Karpas-422 (cell line): ENCODE measurements around the gene ADD1. TPM values are rescaled to one million over a fixed set of nuclear protein-coding genes. Genes with fewer than 3 reads are reported as not detected.
"Not testable (repeated sequence)": the region's sequence is repeated elsewhere in the genome, so short reads cannot be mapped to it uniquely, and the experiment has no call there.

Experiments used
- DNase-seq: peaks from one replicate; pipeline ENCODE4 v3.0.0-alpha.2; 2015
- H2AFZ ChIP-seq: fragments of 200-600 bp; sonication (generic); 2 replicates; pipeline ENCODE4 v1.6.1; 2014; ENCODE audit warnings: antibody characterized with exemption, low read length, mixed read lengths
- H3K27ac ChIP-seq: fragments of 200-600 bp; sonication (generic); 2 replicates; pipeline ENCODE4 v1.5.1; 2014; ENCODE audit warnings: mild to moderate bottlenecking, low read length, moderate library complexity
- H3K27me3 ChIP-seq: fragments of 200-600 bp; sonication (generic); 2 replicates; pipeline ENCODE4 v1.6.1; 2014; ENCODE audit warnings: low read length, mixed read lengths
- H3K36me3 ChIP-seq: fragments of 200-600 bp; sonication (generic); 2 replicates; pipeline ENCODE4 v1.6.1; 2014; ENCODE audit warnings: low read length, mixed read lengths; ENCODE audit not compliant: insufficient read depth
- H3K4me1 ChIP-seq: fragments of 200-600 bp; sonication (generic); 2 replicates; pipeline ENCODE4 v1.6.1; 2014; ENCODE audit warnings: mild to moderate bottlenecking, low read length, mixed read lengths
- H3K4me2 ChIP-seq: fragments of 200-600 bp; sonication (generic); 2 replicates; pipeline ENCODE4 v1.6.1; 2014; ENCODE audit warnings: low read length, low read depth, mild to moderate bottlenecking; ENCODE audit not compliant: poor library complexity, severe bottlenecking
- H3K4me3 ChIP-seq: fragments of 200-600 bp; sonication (generic); 2 replicates; pipeline ENCODE4 v1.5.1; 2014; ENCODE audit warnings: mild to moderate bottlenecking, antibody characterized with exemption, low read length, mixed read lengths
- H3K79me2 ChIP-seq: fragments of 200-600 bp; sonication (generic); 2 replicates; pipeline ENCODE4 v1.6.1; 2014; ENCODE audit warnings: mild to moderate bottlenecking, low read length, mixed read lengths
- H3K9ac ChIP-seq: fragments of 200-600 bp; sonication (generic); 2 replicates; pipeline ENCODE4 v1.6.0; 2014; ENCODE audit warnings: low read length
- H3K9me2 ChIP-seq: fragments of 200-600 bp; sonication (generic), shearing (Covaris generic); replicated peaks from 2 replicates; pipeline ENCODE4 v1.6.0; 2014; ENCODE audit warnings: mild to moderate bottlenecking, low read length, moderate library complexity; ENCODE audit not compliant: insufficient read depth
- H3K9me3 ChIP-seq: fragments of 300-700, 200-600 bp; sonication (generic); 2 replicates; pipeline ENCODE4 v1.6.1; 2014; ENCODE audit warnings: low read length, mixed read lengths
- H4K20me1 ChIP-seq: fragments of 200-600 bp; sonication (generic); 2 replicates; pipeline ENCODE4 v1.6.1; 2014; ENCODE audit warnings: mild to moderate bottlenecking, antibody characterized with exemption, low read length, low read depth; ENCODE audit not compliant: insufficient read depth
- total RNA-seq: library from RNA; depleted of rRNA; stranded (reverse); fragments of >200 nt; shearing (Covaris generic); gene quantifications from 2 replicates; pipeline ENCODE4 v1.2.3, GENCODE V29; 2014; ENCODE audit warnings: low replicate concordance

The ADD1 gene
- total RNA-seq, 1 experiment from 2014 or later = 69.7 TPM

- not testable (repeated sequence) for H3K9me3 ChIP-seq, H3K79me2 ChIP-seq, H2AFZ ChIP-seq, H3K4me3 ChIP-seq, H3K27me3 ChIP-seq, DNase-seq, H3K9ac ChIP-seq, H3K4me2 ChIP-seq, H3K4me1 ChIP-seq, H3K9me2 ChIP-seq, H3K27ac ChIP-seq
- Histone ChIP-seq H4K20me1 (peaks cover 13% of the 10 kb centered on the region; the same call in 1 of the 2 replicates), H3K36me3 (peaks cover 57% of the 10 kb centered on the region)
Measured at GRCh38 chr4:2945619-2946604, 102.3 kb downstream of the ADD1 start.

- no peak for DNase-seq
- Histone ChIP-seq H3K4me2 (no peak overlapping the region), H3K9ac (no peak overlapping the region), H3K27ac (no peak overlapping the region), H3K4me1 (no peaks in the 10 kb centered on the region), H4K20me1 (peaks cover 15% of the 10 kb centered on the region; the same call in 1 of the 2 replicates), H3K4me3 (no peak overlapping the region), H3K9me3 (no peaks in the 10 kb centered on the region), H2AFZ (no peak overlapping the region), H3K27me3 (no peaks in the 10 kb centered on the region), H3K9me2 (no peaks in the 10 kb centered on the region), H3K79me2 (peaks cover 13% of the 10 kb centered on the region; the same call in 1 of the 2 replicates), H3K36me3 (peaks cover 56% of the 10 kb centered on the region)
Measured at GRCh38 chr4:2946812-2947600, 103.4 kb downstream of the ADD1 start.

- H3K9me3 ChIP-seq = no peaks in the 10 kb centered on the region
Measured at GRCh38 chr4:2947926-2948325, 104.3 kb downstream of the ADD1 start.

GRCh38 chr4:2948895-2949781, 105.5 kb downstream of the ADD1 start:
- Histone ChIP-seq H4K20me1 (peaks cover 10% of the 10 kb centered on the region; the same call in 1 of the 2 replicates), H3K9me2 (no peaks in the 10 kb centered on the region), H3K4me3 (no peak overlapping the region), H3K27ac (no peak overlapping the region), H3K27me3 (no peaks in the 10 kb centered on the region), H2AFZ (no peak overlapping the region), H3K36me3 (peaks cover 58% of the 10 kb centered on the region), H3K9ac (no peak overlapping the region), H3K4me1 (no peaks in the 10 kb centered on the region), H3K79me2 (peaks cover 13% of the 10 kb centered on the region; the same call in 1 of the 2 replicates), H3K4me2 (no peak overlapping the region), H3K9me3 (no peaks in the 10 kb centered on the region)
- peak; percentile 62 for DNase-seq

More at GRCh38 chr4:2947926-2948325, 104.3 kb downstream of the ADD1 start:
- Histone ChIP-seq H3K27ac (no peak overlapping the region), H3K27me3 (no peaks in the 10 kb centered on the region), H3K79me2 (peaks cover 13% of the 10 kb centered on the region; the same call in 1 of the 2 replicates), H3K36me3 (peaks cover 52% of the 10 kb centered on the region), H3K4me3 (no peak overlapping the region), H3K9ac (no peak overlapping the region), H3K4me2 (no peak overlapping the region), H4K20me1 (peaks cover 15% of the 10 kb centered on the region; the same call in 1 of the 2 replicates), H3K9me2 (no peaks in the 10 kb centered on the region), H2AFZ (no peak overlapping the region), H3K4me1 (no peaks in the 10 kb centered on the region)
- no peak for DNase-seq

- Histone ChIP-seq H3K79me2 (peaks cover 13% of the 10 kb centered on the region; the same call in 1 of the 2 replicates), H3K9me2 (no peaks in the 10 kb centered on the region), H3K27me3 (no peaks in the 10 kb centered on the region), H3K9me3 (no peaks in the 10 kb centered on the region), H3K9ac (no peak overlapping the region), H3K27ac (no peak overlapping the region), H3K4me2 (no peak overlapping the region), H2AFZ (no peak overlapping the region), H3K4me1 (no peaks in the 10 kb centered on the region), H3K4me3 (no peak overlapping the region), H4K20me1 (peaks cover 10% of the 10 kb centered on the region; the same call in 1 of the 2 replicates), H3K36me3 (peaks cover 56% of the 10 kb centered on the region)
- no peak for DNase-seq
Measured at GRCh38 chr4:2949782-2950125, 106.1 kb downstream of the ADD1 start.

GRCh38 chr4:2950221-2950989, 106.8 kb downstream of the ADD1 start:
- no peaks in the 10 kb centered on the region for H3K27me3 ChIP-seq
- H3K27ac ChIP-seq = no peak overlapping the region
- H3K9me3 ChIP-seq = no peaks in the 10 kb centered on the region
- H3K36me3 ChIP-seq = peaks cover 50% of the 10 kb centered on the region
- peaks cover 13% of the 10 kb centered on the region; the same call in 1 of the 2 replicates for H3K79me2 ChIP-seq
- H3K9me2 ChIP-seq = no peaks in the 10 kb centered on the region
- no peak overlapping the region for H2AFZ ChIP-seq
- H3K4me3 ChIP-seq = no peak overlapping the region
- H3K4me1 ChIP-seq = no peaks in the 10 kb centered on the region
- H3K4me2 ChIP-seq = no peak overlapping the region
- H3K9ac ChIP-seq = no peak overlapping the region
- DNase-seq = no peak
- H4K20me1 ChIP-seq = peaks cover 11% of the 10 kb centered on the region; the same call in 1 of the 2 replicates

GRCh38 chr4:2953496-2953895, 109.9 kb downstream of the ADD1 start:
- H3K27me3 ChIP-seq = no peaks in the 10 kb centered on the region
- H3K4me3 ChIP-seq = no peak overlapping the region
- DNase-seq = no peak
- no peak overlapping the region for H2AFZ ChIP-seq
- no peak overlapping the region for H3K9ac ChIP-seq
- no peak overlapping the region for H3K27ac ChIP-seq
- peaks cover 37% of the 10 kb centered on the region for H3K79me2 ChIP-seq
- H4K20me1 ChIP-seq = peaks cover 22% of the 10 kb centered on the region
- H3K4me1 ChIP-seq = no peaks in the 10 kb centered on the region
- H3K36me3 ChIP-seq = peaks cover 59% of the 10 kb centered on the region
- H3K9me3 ChIP-seq = no peaks in the 10 kb centered on the region
- H3K4me2 ChIP-seq = no peak overlapping the region
- no peaks in the 10 kb centered on the region for H3K9me2 ChIP-seq
